ENCODE measurements around the gene ARNT2.
"Not testable (repeated sequence)": the region's sequence is repeated elsewhere in the genome, so short reads cannot be mapped to it uniquely, and the experiment has no call there.

ARNT2 gene

GRCh38 chr15:80615783-80616391 is 211.7 kb downstream of the ARNT2 start:
- no peak for DNase-seq (ENCODE audit: low read depth)

GRCh38 chr15:80618685-80619400 is 214.7 kb downstream of the ARNT2 start:
- no peak for DNase-seq (ENCODE audit: low read depth)

- no peak for DNase-seq (ENCODE audit: low read depth)
Observed at GRCh38 chr15:80619680-80620079, 215.5 kb downstream of the ARNT2 start.

GRCh38 chr15:80620141-80620540 is 216.0 kb downstream of the ARNT2 start:
- no peak for DNase-seq (ENCODE audit: low read depth)

- DNase-seq (ENCODE audit: low read depth), result no peak
Observed at GRCh38 chr15:80620931-80621330, 216.7 kb downstream of the ARNT2 start.

GRCh38 chr15:80626643-80627120 is 222.5 kb downstream of the ARNT2 start:
- no peak for DNase-seq (ENCODE audit: low read depth)

GRCh38 chr15:80629355-80629754 is 225.2 kb downstream of the ARNT2 start:
- no peak for DNase-seq (ENCODE audit: low read depth)

GRCh38 chr15:80630981-80631380 is 226.8 kb downstream of the ARNT2 start:
- DNase-seq (ENCODE audit: low read depth), result no peak

GRCh38 chr15:80633221-80633620 is 229.0 kb downstream of the ARNT2 start:
- no peak for DNase-seq (ENCODE audit: low read depth)

GRCh38 chr15:80635953-80636352 is 231.8 kb downstream of the ARNT2 start:
- DNase-seq (ENCODE audit: low read depth), result no peak

GRCh38 chr15:80636675-80637074 is 232.5 kb downstream of the ARNT2 start:
- no peak for DNase-seq (ENCODE audit: low read depth)

GRCh38 chr15:80637747-80638146 is 233.6 kb downstream of the ARNT2 start:
- DNase-seq (ENCODE audit: low read depth), result no peak

GRCh38 chr15:80638553-80639167 is 234.5 kb downstream of the ARNT2 start:
- DNase-seq (ENCODE audit: low read depth), result no peak

- DNase-seq (ENCODE audit: low read depth), result no peak
Observed at GRCh38 chr15:80639168-80639555, 235.0 kb downstream of the ARNT2 start.

- DNase-seq (ENCODE audit: low read depth), result no peak
Observed at GRCh38 chr15:80640531-80641121, 236.4 kb downstream of the ARNT2 start.

GRCh38 chr15:80641384-80641783 is 237.2 kb downstream of the ARNT2 start:
- DNase-seq (ENCODE audit: low read depth), result no peak

GRCh38 chr15:80643431-80643951 is 239.3 kb downstream of the ARNT2 start:
- no peak for DNase-seq (ENCODE audit: low read depth)

GRCh38 chr15:80645494-80646065 is 241.4 kb downstream of the ARNT2 start:
- no peak for DNase-seq (ENCODE audit: low read depth)

- DNase-seq (ENCODE audit: low read depth), result not testable (repeated sequence)
Observed at GRCh38 chr15:80647424-80647823, 243.2 kb downstream of the ARNT2 start.

All from stimulated activated CD8-positive, alpha-beta memory T cell treated with anti-CD3 and anti-CD28 coated beads, Interleukin-15, amount 100 ng/mL, for 1 hour (primary cell).